HG02763 (cell line): ENCODE data around the gene PCYT1B.
"Not testable (repeated sequence)": the region's sequence is repeated elsewhere in the genome, so short reads cannot be mapped to it uniquely, and the experiment has no call there.

ENCODE experiments used
- ATAC-seq: cut with Tn5 transposase; IDR thresholded peaks from one replicate; pipeline ENCODE4 v1.9.1; 2021; ENCODE audit warnings: mild to moderate bottlenecking, moderate library complexity; ENCODE audit not compliant: unreplicated experiment

Gene PCYT1B

DNA sequence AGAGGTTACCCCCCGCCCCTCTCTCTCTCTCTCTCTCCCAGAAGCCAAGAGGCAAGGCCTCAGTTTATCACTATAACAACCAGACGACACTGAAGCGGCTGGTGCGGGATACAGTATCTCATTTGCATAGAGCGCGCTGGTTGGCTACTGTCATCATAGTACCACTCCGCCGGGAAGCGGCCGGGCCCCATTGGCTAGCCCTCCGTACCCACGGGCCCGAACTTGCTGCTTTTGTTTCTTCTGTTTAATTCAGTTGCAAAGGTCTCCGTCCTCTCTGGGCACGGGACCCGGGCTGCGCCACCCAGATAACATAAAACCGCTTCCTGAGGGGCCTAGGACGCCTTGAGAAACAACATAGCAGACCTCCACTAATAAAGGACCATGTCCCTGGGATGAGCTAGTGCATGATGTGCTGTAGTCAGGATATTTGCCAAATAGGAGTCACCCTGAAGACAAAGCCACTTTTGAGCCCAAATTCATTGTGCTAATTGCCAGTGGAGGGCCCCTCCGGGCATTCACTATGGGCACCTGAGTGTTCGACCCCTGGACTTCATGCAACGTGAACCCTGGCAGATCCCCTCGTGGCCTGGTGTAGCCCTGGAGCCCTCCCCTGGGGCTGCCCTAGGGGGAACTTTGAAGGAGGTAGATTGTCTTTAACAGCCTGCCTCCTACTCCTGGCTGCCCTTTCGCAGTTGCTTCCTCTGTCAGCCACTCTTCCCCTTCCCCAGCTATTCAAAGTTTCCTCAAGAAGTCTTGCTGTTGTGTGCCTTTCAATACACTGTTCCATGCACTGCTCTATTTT, at the start of gene PCYT1B:
Gene PCYT1B (minus strand): TSS at position 91 of the 802 bp plus-strand sequence. CDS start 242 bp downstream, outside the sequence.
- ATAC-seq: peak; percentile 78

DNA sequence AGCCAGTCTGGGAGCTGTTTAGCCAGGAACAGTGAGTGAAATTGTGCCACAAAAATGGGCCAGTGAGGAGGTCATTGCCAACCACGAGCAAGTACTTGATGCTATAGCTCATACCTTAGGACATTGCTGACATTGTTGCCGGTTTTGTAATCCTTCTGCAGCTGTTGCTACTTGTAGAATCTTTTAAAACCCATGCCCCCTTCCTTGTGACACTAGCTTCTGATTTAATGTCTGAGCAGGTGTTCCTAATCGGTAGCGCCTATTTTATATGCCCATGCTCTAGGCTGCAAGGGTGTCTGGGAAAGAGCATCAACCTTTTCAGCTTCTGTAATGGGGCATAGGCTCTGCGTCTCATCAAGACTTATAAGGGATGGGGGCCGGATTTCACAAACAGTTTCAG, 49.1 kb upstream of the PCYT1B start:
- ATAC-seq: no peak

DNA sequence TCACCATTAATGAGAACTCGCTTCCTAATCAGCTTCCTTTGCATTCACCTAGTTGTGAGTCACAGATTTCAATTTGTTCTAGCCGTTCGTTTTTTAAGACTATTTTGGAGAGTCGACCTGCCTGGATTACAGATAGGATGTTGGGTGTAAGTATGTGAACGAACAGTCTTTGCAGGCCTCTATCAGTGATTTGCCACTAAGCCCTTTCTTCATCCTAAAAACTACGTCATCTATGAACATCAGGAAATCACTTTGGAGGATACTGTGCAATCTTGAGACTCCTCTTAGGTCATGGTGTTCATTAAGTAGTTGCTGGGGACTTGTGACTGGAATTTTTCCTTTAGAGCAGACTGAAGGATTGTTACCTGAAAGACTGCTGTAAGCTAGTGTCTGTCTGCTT, 47.7 kb upstream of the PCYT1B start:
- no peak for ATAC-seq

DNA sequence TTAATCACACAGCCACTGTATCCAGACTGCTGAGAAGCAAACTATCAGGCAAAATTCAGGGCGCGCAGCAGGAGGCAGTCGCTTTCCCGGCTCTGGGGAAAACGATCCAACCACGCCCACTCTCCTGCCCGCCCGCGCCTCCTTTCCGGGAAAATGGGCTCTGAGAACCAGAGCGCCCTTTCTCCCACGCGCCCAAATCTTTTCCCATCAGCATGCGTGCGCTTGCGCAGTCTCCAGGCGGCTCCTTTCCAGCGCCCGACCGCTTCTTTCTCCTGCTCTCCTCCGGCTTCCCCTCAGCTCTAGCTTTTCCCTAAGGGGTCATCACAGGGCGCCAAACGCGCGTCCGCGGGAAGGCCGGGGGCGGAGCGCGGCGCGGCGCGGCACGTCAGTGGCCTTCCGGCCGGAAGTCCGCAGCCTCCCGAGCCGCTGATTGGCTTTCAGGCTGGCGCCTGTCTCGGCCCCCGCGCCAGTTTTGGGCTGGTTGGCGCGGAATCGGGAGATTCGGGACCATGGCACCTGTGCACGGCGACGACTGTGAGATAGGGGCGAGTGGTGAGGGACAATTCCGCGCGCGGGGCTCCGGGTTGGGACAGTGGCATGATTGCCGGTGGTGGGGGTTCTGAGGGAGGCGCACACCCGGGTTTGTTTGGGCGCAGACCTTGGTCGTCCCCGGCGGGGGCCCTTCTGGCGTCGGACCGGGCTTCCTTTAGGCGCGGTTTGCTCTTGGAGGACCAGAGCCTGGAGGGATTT, 46.5 kb upstream of the PCYT1B start, which contains the start of gene POLA1:
Gene POLA1 (plus strand): TSS at position 466 of the 750 bp plus-strand sequence. CDS start 44 bp downstream, at position 510.
- ATAC-seq: peak; percentile 95

DNA sequence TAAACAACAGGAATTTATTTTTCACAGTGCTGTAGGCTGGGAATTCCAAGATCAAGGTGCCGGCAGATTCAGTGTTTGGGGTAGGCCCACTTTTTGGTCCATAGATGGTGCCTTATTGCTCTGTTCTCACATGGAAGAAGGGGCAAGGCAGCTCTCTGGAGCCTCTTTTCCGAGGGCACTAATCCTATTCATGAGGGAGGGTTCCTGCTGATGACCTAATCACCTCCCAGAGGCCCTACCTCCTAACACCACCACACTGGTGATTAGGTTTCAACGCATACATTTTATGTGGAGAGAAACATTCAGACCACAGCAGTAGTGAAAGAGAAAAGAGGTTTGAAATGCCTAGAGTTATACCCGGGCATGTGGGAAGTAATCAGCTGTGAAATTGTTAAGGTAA, 45.2 kb upstream of the PCYT1B start:
- no peak for ATAC-seq

DNA sequence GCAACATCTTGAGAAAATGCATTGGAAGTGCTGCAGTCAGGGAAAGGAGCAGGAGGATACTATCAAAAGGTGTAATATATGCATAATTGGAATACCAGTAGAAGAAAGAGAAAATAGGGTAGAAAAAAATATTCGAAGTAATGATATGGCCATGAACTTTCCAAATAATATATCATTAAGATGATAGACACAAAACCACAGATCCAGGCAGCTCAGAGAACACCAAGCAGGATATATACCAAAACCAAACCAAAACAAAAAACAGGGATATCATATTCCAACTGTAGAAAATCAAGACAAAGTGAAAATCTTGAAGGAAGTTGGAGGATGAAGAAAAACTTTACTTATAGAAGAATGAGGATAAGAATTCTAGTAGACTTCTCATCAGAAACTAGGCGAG, 36.9 kb upstream of the PCYT1B start:
- no peak for ATAC-seq

DNA sequence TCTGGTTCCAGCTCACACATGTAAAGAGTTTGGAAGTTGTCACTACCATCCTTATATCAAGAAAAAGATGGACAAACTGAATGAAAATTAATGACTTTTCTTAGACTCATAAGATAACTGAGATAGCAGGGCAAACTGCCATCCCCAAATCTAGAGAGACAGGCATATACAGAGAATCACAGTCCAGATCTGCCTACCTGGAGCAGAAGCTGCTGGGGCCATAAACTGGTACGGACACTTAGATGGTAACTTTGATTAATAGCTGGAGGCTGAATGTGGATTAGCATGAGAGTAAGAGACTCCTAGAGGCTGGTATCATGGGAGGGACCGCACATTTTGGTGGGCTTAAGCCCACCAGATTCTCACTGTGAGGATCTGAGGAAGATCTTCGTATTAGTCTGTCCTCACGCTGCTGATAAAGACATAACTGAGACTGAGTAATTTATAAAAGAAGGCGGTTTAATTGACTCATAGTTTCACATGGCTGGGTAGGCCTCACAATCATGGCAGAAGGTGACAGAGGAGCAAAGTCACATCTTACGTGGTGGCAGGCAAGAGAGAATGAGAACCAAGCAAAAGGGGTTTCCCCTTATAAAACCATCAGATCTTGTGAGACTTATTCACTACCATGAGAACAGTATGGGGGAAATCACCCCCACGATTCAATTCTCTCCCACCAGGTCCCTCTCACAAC, 35.7 kb upstream of the PCYT1B start:
- no peak for ATAC-seq

DNA sequence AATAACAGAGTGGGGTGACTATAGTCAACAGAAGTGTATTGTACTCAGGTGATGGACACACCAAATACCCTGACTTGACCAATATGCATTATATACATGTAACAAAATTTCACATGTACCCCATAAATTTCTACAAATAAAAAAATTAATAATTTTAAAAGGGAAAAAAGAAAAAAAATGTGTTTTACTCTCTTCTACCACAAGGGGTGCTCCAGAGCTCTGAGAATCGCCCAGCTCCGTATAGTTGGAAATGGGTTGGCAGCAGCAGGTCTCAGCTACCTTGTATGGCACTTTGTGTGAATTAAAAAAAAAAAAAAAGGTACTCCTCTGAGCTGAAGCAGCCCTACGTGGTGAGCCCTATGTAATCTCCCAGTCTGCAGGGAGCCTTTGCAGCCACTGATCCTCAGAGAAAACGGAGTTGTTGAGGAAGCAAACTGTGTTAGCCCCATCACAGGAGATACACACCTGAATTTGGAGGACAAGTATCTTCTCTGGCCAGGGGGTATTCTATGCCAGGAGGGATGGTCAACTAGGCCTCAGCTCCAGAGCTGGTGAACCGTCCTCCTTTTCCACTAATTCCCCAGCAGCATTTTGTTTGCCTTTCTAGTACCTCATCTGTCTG, 29.4 kb upstream of the PCYT1B start:
- no peak for ATAC-seq

DNA sequence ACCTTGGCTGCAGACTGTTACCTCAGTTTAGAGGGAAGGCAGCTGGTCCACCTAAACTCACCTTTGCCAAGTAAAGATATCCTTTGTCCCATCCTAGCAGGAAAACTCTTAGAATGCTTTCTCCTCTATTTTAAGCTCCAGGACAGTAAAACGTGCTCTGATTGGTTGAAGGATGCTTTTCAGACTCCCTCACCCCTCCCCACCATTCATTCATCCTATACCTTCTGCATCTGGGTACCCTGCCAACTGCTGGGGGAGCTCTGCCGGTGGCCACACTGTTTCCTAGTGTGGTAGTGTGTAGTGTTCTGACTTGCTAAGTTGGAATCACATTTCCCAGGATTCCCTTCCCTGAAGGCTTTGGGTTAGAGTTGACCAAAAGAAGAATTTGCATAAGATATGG, 26.3 kb upstream of the PCYT1B start:
- ATAC-seq: no peak

DNA sequence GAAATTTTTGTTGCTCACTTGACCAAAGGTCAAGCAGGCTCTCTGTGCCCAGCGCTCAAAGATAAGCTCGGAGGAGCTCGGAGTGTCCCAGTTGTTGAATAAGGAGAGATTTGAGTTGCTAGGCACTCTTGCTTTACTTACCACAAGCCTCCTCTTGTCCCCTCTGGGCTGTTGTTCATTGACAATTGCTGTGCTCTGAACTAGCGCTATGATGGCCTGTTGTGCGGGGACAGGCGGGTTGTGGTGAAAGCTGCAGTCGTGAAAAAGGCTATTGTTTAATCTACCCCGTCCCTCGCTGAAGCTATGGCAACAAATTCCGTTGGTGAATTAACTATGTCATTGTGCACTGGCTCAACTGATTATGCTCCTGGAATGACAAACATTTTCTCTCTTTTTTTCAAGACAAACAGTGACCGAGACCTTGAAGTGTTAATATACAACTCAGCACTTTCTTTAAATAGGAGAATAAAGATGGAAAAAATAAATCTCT, 25.6 kb upstream of the PCYT1B start:
- ATAC-seq: no peak

DNA sequence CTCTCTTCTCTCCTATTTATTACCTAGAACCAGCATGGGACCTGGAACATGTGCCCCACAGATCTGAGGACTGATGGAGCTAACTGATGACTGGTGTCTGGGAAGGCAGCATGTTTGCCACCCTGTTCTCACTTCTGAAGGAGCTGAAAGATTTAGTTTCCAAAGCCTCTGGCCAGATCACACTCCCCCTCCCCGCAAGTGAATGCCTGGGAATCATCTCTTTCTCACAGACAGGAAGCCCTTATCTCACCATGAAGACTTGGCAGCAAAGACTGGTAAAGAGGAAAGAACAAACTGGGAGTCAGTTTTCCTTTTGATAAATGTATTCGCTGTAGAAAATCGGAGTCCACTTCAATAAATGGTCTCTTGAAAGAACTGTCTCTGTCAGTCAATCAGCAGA, 21.0 kb upstream of the PCYT1B start:
- ATAC-seq: no peak

DNA sequence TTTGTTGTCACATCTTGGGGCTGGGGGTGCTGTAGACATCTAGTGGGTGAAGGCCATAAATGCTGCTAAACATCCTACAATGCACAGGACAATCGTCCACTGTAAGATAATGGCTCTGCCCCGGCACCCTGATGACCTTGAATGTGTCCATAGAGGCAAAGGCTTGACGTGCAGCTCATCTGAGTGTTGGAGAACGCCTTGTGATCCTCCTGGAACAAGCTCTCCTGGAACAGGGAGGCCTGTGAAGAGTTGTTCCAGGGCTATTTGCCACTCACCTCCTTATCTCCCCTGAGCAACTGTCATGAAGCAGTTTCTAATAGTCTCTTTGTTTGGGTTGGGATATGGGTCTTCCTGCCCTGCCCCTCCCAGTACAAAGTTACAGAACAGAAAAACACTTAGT, 15.2 kb upstream of the PCYT1B start:
- no peak for ATAC-seq

DNA sequence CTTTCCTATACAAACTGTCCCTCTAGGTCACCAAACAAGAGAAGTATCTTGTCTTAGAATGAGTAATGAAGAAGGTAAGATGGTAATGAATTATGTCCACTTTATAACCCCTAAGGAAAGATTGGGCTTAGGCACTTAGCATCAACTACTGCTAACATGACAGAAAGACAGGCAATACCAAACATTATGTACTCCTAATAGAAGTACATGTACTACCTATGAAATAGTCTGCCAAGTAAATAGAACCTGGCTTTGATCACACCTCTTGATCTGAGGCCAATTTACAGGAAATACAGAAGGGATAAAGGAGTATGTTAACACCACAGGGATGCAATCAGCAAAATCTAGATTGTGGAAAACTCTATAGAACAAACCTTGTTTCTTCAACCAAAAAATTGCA, 14.1 kb upstream of the PCYT1B start:
- no peak for ATAC-seq

DNA sequence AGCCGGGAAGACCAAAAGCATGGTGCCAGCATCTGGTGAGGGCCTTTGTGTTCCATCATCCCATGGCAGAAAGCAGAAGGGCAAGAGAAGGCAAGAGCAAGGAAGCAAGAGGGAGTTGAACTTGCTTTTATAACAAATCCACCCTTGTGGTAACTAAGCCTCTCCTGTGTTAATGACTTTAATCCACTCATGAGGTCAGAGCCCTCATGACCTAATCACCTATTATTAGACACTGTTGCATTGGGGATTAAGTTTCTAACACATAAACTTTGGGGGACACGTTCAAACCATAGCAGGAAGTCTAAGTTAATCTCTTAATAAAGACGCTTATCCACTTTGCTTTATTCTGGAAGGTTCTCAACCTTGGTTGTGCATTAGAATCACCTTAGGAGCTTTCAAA, 12.5 kb upstream of the PCYT1B start:
- no peak for ATAC-seq

DNA sequence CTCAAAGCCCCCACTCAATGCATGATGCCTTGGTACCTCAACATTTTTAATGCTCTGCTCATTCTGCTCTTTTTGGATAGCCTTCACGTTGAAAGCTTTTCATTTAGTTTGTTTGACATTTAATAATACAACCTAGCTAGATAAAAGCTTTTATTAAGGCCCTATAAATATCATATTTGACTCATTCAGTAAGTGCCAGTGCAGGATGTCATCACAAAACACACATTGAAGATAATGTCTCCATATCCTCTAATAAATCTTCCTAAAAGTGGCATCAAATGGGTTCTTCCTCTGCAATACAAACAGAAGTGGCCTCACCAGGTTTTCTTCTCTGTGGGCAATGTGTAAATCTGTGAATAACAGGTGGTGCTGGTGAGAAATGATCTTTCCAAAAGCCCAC, 12.0 kb upstream of the PCYT1B start:
- ATAC-seq: no peak

DNA sequence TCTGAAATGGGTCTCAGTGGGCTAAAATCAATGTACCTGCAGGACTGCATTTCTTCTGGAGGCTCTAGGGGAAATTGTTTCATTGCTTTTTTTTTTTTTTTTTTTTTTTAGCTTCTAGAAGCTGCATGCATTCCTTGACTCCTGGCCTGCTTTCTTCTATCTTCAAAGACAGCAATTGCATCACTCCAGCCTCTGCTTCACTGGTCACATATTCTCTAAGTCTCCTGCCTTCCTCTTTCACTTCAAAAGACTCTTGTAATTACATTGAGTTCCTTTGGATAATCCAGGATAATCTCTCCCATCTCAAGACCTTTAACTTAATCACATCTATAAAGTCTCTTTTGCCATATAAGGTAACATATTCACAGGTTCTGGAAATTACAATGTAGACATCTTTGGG, 11.3 kb upstream of the PCYT1B start:
- no peak for ATAC-seq

DNA sequence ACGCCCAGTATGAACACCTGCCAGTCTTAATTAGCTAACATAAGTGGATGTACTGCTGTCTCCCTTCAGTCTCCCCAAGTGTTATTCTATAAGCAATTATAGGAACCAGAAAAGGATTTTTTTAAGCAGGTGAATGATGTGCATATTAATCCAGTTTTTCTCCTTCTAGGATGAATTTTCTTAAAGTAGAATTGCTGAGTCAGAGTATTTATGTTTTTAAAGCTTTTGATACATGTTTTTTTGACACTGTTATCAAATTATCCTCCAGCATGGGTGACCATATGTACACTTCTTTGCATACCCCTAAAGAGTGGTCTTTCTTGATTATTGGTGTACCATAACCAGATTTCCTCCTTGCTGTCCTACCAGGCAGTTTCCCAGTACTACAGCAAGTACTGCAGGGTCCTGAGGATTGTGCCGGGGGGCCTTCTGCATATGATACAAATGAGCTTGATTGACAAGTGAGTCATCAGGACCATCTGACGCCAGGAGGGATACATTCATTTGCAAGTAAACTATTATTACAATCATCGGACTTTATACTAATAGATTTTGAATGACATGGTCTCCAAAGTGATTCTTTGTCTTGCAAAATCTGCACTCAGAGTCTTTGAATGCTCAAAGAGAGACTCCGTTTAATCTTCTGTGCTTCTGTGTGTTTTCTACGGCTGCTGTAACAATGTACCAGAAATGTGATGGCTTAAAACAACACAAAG, 10.7 kb upstream of the PCYT1B start:
- ATAC-seq: no peak

DNA sequence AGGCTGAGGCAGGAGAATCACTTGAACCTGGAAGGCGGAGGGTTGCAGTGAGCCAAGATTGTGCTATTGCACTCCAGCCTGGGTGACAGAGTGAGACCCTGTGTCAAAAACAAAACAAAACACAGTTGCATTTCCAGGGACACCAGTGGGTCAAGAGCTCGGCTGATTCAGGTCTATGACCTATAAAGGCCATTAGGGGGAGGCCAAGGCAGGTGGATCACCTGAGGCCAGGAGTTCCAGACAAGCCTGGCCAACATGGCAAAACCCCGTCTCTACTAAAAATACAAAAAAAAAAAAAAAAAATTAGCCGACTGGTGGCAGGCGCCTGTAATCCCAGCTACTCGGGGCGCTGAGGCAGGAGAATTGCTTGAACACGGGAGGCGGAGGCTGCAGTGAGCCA, 8.5 kb upstream of the PCYT1B start:
- ATAC-seq: not testable (repeated sequence)

DNA sequence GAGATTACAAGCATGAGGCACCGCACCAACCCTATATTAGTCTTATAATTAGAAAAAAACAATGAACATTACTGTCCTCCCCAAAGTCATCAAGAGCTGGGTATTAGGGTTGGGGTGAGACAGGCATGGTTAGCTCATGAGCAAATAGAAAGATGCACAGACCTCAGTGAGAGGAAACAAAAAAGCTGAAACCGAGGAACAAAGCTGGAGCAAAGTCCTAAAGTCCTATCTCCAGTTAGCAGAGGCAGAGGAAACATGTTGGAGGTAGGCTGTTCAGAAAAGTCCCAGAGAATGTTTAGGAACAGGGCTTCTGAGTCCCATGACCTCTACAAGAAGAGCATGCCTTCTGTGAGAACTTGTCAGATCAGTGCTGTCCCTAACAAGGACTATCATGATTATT, 4.6 kb upstream of the PCYT1B start:
- no peak for ATAC-seq

DNA sequence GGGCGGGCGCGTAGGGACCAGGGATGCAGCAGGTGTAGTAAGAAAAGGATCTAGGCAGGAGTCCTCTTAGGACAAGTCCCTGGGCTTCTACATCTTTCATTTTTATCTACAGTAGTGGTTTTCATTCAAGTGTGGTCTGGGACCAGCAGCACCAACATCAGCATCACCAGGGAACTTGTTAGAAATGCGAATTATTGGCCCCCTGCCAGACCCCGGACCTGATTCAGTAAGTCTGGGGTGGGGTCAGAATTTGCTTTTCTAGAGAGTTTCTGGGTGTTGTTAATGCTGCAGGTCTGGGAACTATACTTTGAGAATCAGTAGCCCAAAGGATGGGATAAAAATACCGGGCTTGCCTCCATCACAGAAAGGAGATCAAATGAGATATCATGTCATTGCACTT, 1.3 kb upstream of the PCYT1B start:
- no peak for ATAC-seq
